Gastroesophageal sphincter (tissue), 3 donors: ENCODE data around the gene BMERB1.
"Not testable (repeated sequence)": the region's sequence is repeated elsewhere in the genome, so short reads cannot be mapped to it uniquely, and the experiment has no call there.

Source experiments
- CTCF ChIP-seq, 4 experiments: fragments of 200-600 bp in 2 of 4; fragments of 450-650 bp in 2 of 4; sonication (generic) in 1 of 4; IDR thresholded peaks; one replicate each; pipeline ENCODE4 v1.5.1; 2017 to 2019; ENCODE audit warnings: antibody characterized with exemption in 4 of 4, mild to moderate bottlenecking in 2 of 4, moderate library complexity in 2 of 4
- EP300 ChIP-seq: sonication (generic); formaldehyde crosslinking; IDR thresholded peaks from one replicate; pipeline ENCODE4 v1.6.1; 2017; ENCODE audit warnings: antibody characterized with exemption, mild to moderate bottlenecking
- POLR2A ChIP-seq, 2 donors: fragments of 450-650 bp; IDR thresholded peaks; one replicate each; pipeline ENCODE4 v1.6.1; 2017; ENCODE audit warnings: antibody characterized with exemption in 2 of 2, mild to moderate bottlenecking in 2 of 2, moderate library complexity in 1 of 2
- POLR2AphosphoS5 ChIP-seq: sonication (generic); formaldehyde crosslinking; IDR thresholded peaks from one replicate; pipeline ENCODE4 v1.6.1; 2017; ENCODE audit warnings: antibody characterized with exemption

GRCh38 chr16:15421696-15422095, 12.7 kb upstream of the BMERB1 start:
- TF ChIP-seq CTCF (IDR thresholded peaks at IDR 0.05); EP300; POLR2A (IDR thresholded peaks at IDR 0.05); POLR2AphosphoS5: not testable (repeated sequence)
